Measurements from ENCODE around the gene ST6GAL1.
"Not testable (repeated sequence)": the region's sequence is repeated elsewhere in the genome, so short reads cannot be mapped to it uniquely, and the experiment has no call there.

ST6GAL1 gene

GRCh38 chr3:186946756-186947375 lies 16.5 kb downstream of the ST6GAL1 start:
- DNase-seq, result no peak

GRCh38 chr3:186949281-186949982 lies 19.1 kb downstream of the ST6GAL1 start:
- no peak for DNase-seq

DNA sequence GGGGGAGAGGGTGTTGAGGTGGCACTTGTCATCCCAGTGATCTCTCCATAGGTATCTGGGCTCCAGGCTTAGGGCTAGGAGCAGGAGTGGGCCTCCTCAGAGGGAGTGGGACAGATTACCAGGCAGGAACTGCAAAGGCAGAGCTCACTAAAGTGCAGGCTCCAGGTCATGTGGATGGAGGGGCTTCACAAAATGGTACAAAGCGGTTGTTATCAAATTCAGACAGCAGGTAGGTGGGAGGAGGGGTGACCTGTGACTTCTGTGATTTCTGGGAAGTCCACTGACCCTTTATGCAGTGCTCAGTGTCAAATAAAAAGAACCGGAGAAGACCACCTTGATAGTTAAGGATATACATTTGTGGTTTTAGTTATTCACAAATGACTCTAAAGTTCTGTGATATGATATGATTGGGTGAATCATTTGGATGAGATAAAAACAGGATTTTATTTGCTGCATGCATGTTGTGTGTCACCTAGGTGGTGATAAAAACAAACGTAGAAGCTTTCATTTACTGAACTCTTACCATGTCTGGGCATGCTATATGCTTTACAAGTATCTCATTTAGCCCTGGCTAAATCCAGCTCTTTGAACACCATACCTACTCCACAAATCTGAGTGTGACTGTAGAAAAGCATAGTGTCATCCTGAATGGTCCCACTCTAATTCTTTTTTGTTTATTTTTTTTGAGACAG lies 20.2 kb downstream of the ST6GAL1 start:
- no peak for DNase-seq

DNA sequence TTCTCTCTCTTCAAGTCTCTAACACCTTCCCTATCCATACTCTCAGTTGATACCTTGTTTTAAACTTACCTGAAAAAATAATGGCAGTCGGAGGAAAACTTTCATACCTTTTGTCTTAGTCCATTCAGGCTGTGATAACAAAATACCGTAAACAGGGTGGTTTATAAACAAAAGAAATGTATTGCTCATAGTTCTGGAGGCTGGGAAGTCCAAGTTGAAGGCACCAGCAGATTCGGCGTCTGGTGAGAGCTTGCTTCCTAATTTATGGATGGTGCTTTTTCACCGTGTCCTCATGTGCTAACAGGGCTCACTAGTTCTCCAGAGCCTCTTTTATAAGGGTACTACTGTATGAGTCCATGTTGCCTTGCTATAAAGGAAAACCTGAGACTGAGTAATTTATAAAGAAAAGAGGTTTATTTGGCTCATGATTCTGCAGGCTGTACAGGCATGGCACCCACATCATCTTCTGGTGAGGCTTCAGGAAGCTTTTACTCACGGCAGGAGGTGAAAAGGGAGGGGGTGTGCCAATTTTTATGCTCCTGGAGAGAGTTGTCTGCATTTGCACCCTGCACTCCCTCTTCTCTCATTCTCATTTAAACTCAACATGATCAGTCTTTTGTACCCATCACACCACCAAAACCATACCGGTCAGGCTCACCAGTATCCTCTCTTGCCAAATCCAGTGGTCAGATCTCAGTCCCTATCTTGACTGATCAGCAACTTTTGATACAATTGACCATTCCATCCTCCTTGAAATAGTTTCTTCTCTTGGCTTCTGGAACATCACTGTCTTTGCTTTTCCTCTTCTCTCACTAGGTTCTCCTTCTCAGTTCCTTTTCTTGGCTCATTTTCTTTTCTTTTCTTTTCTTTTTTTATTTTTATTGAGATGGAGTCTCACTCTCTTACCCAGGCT lies 21.6 kb downstream of the ST6GAL1 start:
- no peak for DNase-seq

- no peak for DNase-seq
These were observed 22.7 kb downstream of the ST6GAL1 start for GRCh38 chr3:186953011-186953487.

DNA sequence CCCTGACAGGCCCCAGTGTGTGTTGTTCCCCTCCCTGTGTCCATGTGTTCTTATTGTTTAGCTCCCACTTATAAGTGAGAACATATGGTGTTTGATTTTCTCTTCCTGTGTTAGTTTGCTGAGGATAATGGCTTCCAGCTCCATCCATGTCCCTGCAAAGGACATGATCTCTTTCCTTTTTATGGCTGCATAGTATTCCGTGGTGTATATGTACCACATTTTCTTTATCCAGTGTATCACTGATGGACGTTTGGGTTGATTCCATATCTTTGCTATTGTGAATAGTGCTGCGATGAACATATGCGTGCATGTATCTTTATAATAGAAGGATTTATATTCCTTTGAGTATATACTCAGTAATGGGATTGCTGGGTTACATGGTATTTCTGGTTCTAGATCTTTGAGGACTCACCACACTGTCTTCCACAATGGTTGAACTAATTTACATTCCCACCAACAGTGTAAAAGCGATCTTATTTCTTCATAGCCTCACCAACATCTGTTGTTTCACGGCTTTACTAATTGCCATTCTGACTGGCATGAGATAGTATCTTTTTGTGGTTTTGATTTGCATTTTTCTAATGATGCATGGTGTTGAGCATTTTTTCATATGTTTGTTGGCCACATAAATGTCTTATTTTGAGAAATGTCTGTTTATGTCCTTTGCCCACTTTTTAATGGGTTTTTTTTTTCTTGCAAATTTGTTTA lies 23.8 kb downstream of the ST6GAL1 start:
- peak in 1 of 2 donors; percentile 31 for DNase-seq

GRCh38 chr3:186955898-186956696 lies 25.8 kb downstream of the ST6GAL1 start:
- DNase-seq, result peak in 1 of 2 donors; percentile 26

GRCh38 chr3:186959029-186959624 lies 28.8 kb downstream of the ST6GAL1 start:
- DNase-seq, result no peak

DNA sequence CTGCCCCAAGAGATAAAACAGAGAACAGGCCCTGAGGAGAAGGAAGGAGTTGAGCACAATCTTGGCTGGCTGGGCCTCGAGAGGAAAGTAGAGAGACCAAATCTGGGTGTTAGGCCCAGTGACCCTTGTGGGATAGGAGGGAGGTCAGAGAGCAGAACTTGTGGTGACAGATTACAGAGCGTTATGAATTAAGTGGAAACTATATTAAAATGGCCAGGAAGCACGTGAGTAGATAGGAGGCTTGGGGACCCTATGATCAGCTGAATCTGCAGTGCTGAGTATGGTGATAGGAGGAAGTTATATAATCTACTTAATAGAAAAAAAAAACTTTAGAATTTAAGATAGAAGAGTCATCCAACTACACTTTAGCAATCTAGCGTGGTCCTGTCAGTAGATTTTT lies 30.0 kb downstream of the ST6GAL1 start:
- no peak for DNase-seq

DNA sequence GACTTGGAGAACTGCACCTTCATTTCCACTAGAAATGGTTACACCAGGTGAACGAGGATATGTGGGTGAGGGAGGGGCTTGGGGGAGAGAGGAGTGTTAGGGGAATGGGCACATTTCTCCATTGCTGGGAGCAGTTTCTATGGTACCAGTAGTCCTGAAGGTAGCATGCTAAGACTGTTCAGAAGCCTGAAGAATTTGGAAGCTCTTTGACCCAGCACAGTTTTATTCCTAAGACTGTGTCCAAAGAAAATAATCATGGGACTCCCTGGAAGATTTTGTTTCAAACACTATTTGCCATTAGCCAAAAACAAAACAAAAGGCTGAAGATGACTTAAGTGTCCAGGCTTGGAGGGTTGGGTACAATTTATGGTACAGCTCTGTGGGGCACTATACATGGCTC lies 32.1 kb downstream of the ST6GAL1 start:
- no peak for DNase-seq

DNA sequence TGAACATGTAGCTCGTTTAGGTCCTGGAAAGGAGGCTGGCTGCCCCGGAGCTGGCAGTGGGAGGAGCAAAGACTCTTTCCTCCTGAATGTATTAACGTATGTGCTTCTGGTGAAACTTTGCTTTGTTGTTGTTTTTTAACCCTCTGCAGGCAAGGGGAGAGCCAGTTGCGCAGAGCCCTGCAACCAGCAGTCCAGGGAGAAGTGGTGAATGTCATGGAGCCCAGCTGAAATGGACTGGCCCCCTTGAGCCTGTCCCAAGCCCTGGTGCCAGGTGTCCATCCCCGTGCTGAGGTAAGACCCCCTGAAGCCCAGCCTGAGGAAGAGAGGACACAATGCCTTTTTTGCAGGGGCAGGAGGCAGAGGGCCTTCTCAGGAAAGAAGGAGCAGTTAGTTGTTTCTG lies 33.3 kb downstream of the ST6GAL1 start:
- no peak for DNase-seq

DNA sequence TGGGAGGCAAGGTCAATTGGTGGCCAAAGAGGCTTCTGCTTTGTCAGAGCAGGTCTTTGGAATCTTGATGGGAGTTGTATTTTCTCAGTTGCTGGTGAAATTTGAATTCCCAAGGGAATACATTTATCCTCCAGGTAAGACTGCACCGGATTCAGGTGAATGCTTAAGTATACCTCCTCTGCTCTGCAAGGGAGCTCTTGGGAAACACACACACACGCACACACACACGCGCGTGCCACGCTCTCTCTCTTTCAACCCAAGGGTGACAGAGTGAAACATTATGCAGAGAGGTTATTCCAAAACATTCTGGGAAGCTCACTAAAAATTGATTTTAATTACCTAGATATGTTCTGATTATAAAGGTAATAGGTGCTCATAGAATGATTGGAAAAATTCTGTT lies 33.7 kb downstream of the ST6GAL1 start:
- no peak for DNase-seq

DNA sequence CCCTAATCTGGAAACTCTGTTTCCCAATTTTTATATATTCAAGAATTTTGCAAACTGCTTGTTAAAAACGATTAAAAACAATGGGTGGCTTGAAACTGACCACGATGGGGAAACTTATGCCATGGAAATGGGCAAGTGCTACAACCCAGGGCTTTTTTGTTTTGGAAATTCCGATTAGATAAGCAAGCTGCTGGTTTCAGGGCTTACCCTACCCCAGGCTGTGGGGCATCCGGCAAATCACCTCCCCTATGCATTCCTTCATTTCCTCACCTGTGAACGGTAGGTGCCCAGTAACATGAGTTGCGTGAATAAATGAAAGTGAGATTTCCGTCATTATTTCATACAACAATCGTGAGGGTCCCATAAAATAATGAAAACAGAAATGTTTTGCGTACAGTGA lies 34.3 kb downstream of the ST6GAL1 start:
- DNase-seq, result no peak

- no peak for DNase-seq
These were observed 35.0 kb downstream of the ST6GAL1 start for GRCh38 chr3:186965141-186965879.

- no peak for DNase-seq
These were observed 36.1 kb downstream of the ST6GAL1 start for GRCh38 chr3:186966406-186966805.

DNA sequence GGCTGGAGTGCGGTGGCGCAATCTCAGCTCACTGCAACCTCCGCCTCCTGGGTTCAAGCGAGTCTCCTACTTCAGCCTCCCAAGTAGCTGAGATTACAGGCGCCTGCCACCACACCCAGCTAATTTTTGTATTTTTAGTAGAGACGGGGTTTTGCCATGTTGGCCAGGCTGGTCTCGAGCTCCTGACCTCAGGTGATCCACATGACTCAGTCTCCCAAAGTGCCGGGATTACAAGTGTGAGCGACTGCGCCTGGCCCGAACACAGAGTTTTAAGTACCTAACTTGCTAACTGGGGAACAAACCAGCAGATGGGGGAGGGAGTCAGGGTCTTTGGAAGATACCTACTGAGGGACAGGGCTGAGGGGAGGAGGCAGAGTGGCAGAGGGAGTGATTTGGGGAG lies 36.9 kb downstream of the ST6GAL1 start:
- not testable (repeated sequence) for DNase-seq

DNA sequence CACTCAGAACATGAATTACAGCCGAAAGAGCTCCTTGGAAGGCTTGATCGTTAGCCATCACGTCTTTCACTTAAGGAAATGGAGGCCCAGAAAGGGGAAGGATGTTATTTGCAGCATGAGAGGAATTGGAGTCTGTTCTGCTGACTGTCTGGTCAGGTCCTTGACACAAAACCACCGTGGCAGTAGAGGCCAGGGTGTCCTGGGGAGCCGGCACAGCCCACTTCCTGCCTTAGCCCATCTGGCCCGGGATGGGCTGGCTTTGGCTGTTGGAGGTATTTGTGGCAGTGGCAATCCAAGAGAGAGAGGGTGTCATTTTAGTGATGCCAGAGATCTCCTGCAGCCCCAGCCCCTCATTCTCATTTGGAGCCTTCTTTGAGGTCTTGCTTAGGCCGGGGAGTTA lies 37.4 kb downstream of the ST6GAL1 start:
- no peak for DNase-seq

DNA sequence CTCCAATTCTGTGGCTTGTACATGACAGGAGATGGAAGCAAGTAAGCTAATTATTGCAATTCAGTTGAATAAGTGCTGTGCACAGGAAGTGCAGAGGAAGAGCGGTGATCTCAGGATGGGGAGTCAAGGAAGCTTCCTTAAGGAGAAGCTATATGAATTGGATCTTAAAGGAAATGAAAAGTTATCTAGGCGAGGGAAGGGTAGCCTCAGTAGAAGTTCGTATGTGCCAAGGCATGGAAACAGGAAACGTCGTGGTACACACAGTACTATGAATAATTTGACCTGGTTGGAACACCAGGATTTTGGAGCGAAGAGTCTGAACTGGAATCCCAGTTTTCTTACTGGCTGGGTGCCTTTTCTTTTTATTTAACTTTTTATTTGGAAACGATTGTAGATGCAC lies 39.3 kb downstream of the ST6GAL1 start:
- no peak for DNase-seq

DNA sequence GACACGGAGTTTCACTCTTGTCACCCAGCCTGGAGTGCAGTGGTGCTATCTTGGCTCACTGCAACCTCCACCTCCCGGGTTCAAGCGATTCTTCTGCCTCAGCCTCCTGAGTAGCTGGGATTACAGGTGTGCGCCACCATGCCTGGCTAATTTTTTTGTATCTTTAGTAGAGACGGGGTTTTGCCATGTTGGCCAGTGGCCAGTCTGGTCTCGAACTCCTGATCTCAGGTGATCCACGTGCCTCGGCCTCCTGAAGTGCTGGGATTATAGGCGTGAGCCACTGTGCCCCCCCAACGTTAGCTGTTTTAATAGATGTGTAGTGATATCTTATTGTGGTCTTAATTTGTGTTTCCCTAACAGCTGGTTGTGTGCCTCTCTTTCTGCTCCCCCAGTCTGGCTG lies 40.8 kb downstream of the ST6GAL1 start:
- DNase-seq, result not testable (repeated sequence)

DNA sequence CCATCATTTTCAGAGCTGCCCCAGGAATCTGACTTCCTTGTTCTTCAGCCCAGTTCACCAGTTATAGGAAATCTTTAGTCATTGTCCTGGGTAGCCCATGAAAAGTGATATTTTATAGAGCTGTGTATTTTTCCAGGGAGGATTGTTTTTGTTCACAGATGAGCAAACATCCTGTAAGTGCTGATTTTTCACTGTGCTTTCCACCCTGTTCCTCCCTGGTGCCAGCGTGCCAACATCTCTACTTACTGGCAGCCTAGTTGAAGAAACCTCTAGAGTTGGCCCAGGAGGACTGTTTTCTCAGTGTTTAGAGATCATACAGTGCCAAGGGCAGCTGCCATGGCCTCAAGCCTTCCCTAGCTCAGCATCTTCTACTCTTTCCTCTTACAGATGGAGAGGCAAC lies 41.3 kb downstream of the ST6GAL1 start:
- no peak for DNase-seq
